GM12878 (cell line): ENCODE data around the gene ANO4. TPM values are rescaled to one million over a fixed set of nuclear protein-coding genes. Genes with fewer than 3 reads are reported as not detected.

Experiments
- ATAC-seq: fragments of 200-7000 bp; cut with Tn5 transposase; 3 replicates; pipeline ENCODE4 v1.9.1; 2020; ENCODE audit warnings: mild to moderate bottlenecking, moderate library complexity
- BruUV-seq: library from RNA; stranded (reverse); fragments of 400-500 nt; replicated peaks from 2 replicates; lab custom pipeline; 2021; lab: Mats Ljungman, UMichigan
- CTCF ChIA-PET: fragments of 300-600 bp; sonication (Branson Sonifier 250); formaldehyde crosslinking; extraction: SDS; loops from one replicate; lab custom pipeline; 2021; ENCODE audit warnings: inconsistent platforms; lab: Yijun Ruan, JAX
- POLR2A ChIA-PET: fragments of 350-600 bp; formaldehyde crosslinking; extraction: SDS; loops from one replicate; lab custom pipeline; 2021; ENCODE audit warnings: inconsistent platforms; lab: Charles Lee
- RAD21 ChIA-PET: fragments of 300-600 bp; sonication (Branson Sonifier 250); formaldehyde crosslinking; loops from one replicate; lab custom pipeline; 2023; ENCODE audit warnings: antibody characterized with exemption; ENCODE audit not compliant: unreplicated experiment; lab: Charles Lee
- SMC1A ChIA-PET: fragments of 300-600 bp; sonication (Branson Sonifier 250); formaldehyde crosslinking; loops from one replicate; lab custom pipeline; 2023; ENCODE audit not compliant: unreplicated experiment, uncharacterized antibody; lab: Charles Lee
- DNase-seq: peaks from one replicate; pipeline ENCODE4 v3.0.0-alpha.2; 2011; ENCODE audit warnings: low read depth, low spot score
- FAIRE-seq: peaks from 3 replicates; lab custom pipeline; 2011; peaks lifted over from hg19 to GRCh38; lab: Jason Lieb, UNC
- H2AFZ ChIP-seq: 2 replicates; pipeline ENCODE4 v1.6.0; 2011; ENCODE audit warnings: low read depth, low read length, control low read depth; ENCODE audit not compliant: control insufficient read depth
- H3K27ac ChIP-seq: 2 replicates; pipeline ENCODE4 v1.5.1; 2011; ENCODE audit warnings: control low read depth; ENCODE audit not compliant: control insufficient read depth, insufficient read depth
- H3K27me3 ChIP-seq, 2 experiments: replicated peaks in 1 of 2; 2 replicates each; pipeline versions ENCODE4 v1.6.0 to v1.6.1; 2011; ENCODE audit warnings: low read length in 1 of 2; ENCODE audit not compliant: control insufficient read depth in 2 of 2, insufficient read depth in 2 of 2
- H3K36me3 ChIP-seq, 2 experiments: 2 replicates each; pipeline ENCODE4 v1.5.1; 2011; ENCODE audit warnings: low read length in 1 of 2; ENCODE audit not compliant: control insufficient read depth in 2 of 2, insufficient read depth in 2 of 2
- H3K4me1 ChIP-seq: 2 replicates; pipeline ENCODE4 v1.6.1; 2011; ENCODE audit warnings: mild to moderate bottlenecking, low read length, moderate library complexity, mixed read lengths; ENCODE audit not compliant: control insufficient read depth, insufficient read depth
- H3K4me2 ChIP-seq: 2 replicates; pipeline ENCODE4 v1.6.0; 2011; ENCODE audit warnings: control low read depth; ENCODE audit not compliant: control insufficient read depth, insufficient read depth
- H3K4me3 ChIP-seq: fragments of 200-600 bp; sonication (generic); 2 replicates; pipeline ENCODE4 v1.5.1; 2016
- H3K79me2 ChIP-seq: 2 replicates; pipeline ENCODE4 v1.6.0; 2011; ENCODE audit warnings: low read length; ENCODE audit not compliant: control insufficient read depth, insufficient read depth
- H3K9ac ChIP-seq: 2 replicates; pipeline ENCODE4 v1.8.0; 2011; ENCODE audit warnings: low read length, control low read depth, mixed read lengths; ENCODE audit not compliant: control insufficient read depth, insufficient read depth
- H3K9me3 ChIP-seq: replicated peaks from 3 replicates; pipeline ENCODE4 v1.5.1; 2011; ENCODE audit warnings: mild to moderate bottlenecking, low read length; ENCODE audit not compliant: control insufficient read depth, insufficient read depth
- H4K20me1 ChIP-seq: 2 replicates; pipeline ENCODE4 v1.6.0; 2011; ENCODE audit not compliant: control insufficient read depth, insufficient read depth
- BMI1 ChIP-seq: fragments of 450-650 bp; IDR thresholded peaks from 2 replicates; pipeline ENCODE4 v1.6.1; 2016; ENCODE audit warnings: mild to moderate bottlenecking, moderate library complexity, borderline replicate concordance
- HCFC1 ChIP-seq: fragments of 150-350 bp; IDR thresholded peaks from 2 replicates; pipeline ENCODE4 v1.6.1; 2014; ENCODE audit warnings: low read length
- IKZF1 ChIP-seq: fragments of 450-650 bp; conservative IDR thresholded peaks from 2 replicates; pipeline ENCODE4 v1.6.1; 2017; ENCODE audit warnings: antibody characterized with exemption, mild to moderate bottlenecking
- NBN ChIP-seq: fragments of 450-650 bp; IDR thresholded peaks from 2 replicates; pipeline ENCODE4 v1.6.1; 2016
- NFXL1 ChIP-seq: fragments of 450-650 bp; IDR thresholded peaks from 2 replicates; pipeline ENCODE4 v1.6.1; 2017; ENCODE audit warnings: antibody characterized with exemption, mild to moderate bottlenecking, borderline replicate concordance
- TAF1 ChIP-seq: IDR thresholded peaks from 2 replicates; pipeline ENCODE4 v1.6.1; 2011; ENCODE audit warnings: mild to moderate bottlenecking, low read depth, low read length, borderline replicate concordance
- ZNF384 ChIP-seq: IDR thresholded peaks from 2 replicates; pipeline ENCODE4 v1.6.1; 2012; ENCODE audit warnings: low read depth, mild to moderate bottlenecking, low read length, improper control_type of control experiment, borderline replicate concordance
- WGBS: methylation state at CpG from one replicate; pipeline ENCODE4 v1.1.6; 2016; ENCODE audit warnings: low lambda C conversion rate; ENCODE audit not compliant: insufficient replicate concordance, insufficient coverage; ENCODE audit errors: missing lambda C conversion rate; 5-methylcytosine and 5-hydroxymethylcytosine counted together
- in situ Hi-C: fragments of 300-500 bp; cut with MboI; formaldehyde crosslinking; loops from 9 replicates; pipeline ENCODE4 v1.14.3; 2018; ENCODE audit warnings: mixed read lengths
- intact Hi-C: fragments of 100-400 bp; cut with micrococcal nuclease; formaldehyde crosslinking; loops from one replicate; pipeline ENCODE4 v1.14.2; 2022; ENCODE audit not compliant: unreplicated experiment
- polyA plus RNA-seq, 11 experiments: library from polyadenylated mRNA; depleted of rRNA in 4 of 11; unstranded in 6 of 11; stranded (reverse) in 5 of 11; fragments of >200 nt; fragmentation: Nextera tagmentation in 4 of 11; fragmentation: Illumina TruSeq in 1 of 11; extraction: Ambion mirVana in 4 of 11; extraction: Trizol in 1 of 11; gene quantifications; 1 replicate in 1 of 11; 2 replicates in 10 of 11; pipeline versions ENCODE4 v1.2.1 to v1.2.3, GENCODE V29; 2011 to 2016; ENCODE audit warnings: inconsistent platforms in 2 of 11, missing spikeins in 2 of 11, low read depth in 1 of 11
- total RNA-seq, 4 experiments: library from RNA; depleted of rRNA in 3 of 4; stranded (reverse); fragments of >200 nt in 3 of 4; fragmentation: Illumina TruSeq in 1 of 4; extraction: Trizol in 1 of 4; gene quantifications; 2 replicates each; pipeline versions ENCODE4 v1.2.1 to v1.2.3, GENCODE V29; 2013 to 2021
- TF ChIP-seq, protein P1 (sequence below): fragments of 450-650 bp; IDR thresholded peaks from 2 replicates; pipeline ENCODE4 v1.6.1; 2016; ENCODE audit warnings: mild to moderate bottlenecking, moderate library complexity, borderline replicate concordance
- TF ChIP-seq, protein P2 (sequence below): fragments of 150-350 bp; IDR thresholded peaks from 2 replicates; pipeline ENCODE4 v1.6.1; 2014; ENCODE audit warnings: mild to moderate bottlenecking, low read depth, low read length
- TF ChIP-seq, protein P3 (sequence below), 3 experiments: IDR thresholded peaks in 2 of 3; conservative IDR thresholded peaks in 1 of 3; 2 replicates each; pipeline ENCODE4 v1.5.1; 2011; ENCODE audit warnings: low read depth in 3 of 3, low read length in 3 of 3, mild to moderate bottlenecking in 3 of 3, control low read depth in 2 of 3, moderate library complexity in 2 of 3, inconsistent platforms in 1 of 3, mixed read lengths in 1 of 3; ENCODE audit not compliant: control insufficient read depth in 2 of 3, insufficient read depth in 1 of 3; ENCODE audit errors: extremely low read depth in 1 of 3
- TF ChIP-seq, protein P4 (sequence below): fragments of 450-650 bp; conservative IDR thresholded peaks from 2 replicates; pipeline ENCODE4 v1.6.1; 2017; ENCODE audit warnings: mild to moderate bottlenecking, moderate library complexity

ANO4 gene
- total and polyA plus RNA-seq, 10 of the 15 experiments (the other 5 are each of a cell fraction or from before 2014, with no cell fraction given), result not detected

DNA sequence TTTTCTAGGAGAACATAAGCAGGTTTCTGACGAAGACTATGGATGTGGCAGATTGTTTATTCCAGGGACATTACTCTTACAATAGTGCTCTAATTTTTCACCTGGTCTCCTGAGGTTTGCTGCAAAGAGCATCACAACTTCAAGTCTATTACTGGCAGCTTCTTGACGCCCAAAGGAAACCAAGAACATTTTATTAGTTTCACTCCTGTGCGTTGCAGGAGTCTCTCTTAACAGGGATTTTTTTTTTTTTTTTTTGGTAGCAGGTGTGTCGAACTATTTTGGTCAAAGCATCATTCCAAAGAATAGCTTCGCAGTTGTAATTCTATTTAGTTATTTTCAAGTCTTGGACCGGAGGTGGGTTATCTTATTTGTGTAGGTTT is 1.2 kb downstream of the ANO4 start (continued):
- TF ChIP-seq, protein P1, sequence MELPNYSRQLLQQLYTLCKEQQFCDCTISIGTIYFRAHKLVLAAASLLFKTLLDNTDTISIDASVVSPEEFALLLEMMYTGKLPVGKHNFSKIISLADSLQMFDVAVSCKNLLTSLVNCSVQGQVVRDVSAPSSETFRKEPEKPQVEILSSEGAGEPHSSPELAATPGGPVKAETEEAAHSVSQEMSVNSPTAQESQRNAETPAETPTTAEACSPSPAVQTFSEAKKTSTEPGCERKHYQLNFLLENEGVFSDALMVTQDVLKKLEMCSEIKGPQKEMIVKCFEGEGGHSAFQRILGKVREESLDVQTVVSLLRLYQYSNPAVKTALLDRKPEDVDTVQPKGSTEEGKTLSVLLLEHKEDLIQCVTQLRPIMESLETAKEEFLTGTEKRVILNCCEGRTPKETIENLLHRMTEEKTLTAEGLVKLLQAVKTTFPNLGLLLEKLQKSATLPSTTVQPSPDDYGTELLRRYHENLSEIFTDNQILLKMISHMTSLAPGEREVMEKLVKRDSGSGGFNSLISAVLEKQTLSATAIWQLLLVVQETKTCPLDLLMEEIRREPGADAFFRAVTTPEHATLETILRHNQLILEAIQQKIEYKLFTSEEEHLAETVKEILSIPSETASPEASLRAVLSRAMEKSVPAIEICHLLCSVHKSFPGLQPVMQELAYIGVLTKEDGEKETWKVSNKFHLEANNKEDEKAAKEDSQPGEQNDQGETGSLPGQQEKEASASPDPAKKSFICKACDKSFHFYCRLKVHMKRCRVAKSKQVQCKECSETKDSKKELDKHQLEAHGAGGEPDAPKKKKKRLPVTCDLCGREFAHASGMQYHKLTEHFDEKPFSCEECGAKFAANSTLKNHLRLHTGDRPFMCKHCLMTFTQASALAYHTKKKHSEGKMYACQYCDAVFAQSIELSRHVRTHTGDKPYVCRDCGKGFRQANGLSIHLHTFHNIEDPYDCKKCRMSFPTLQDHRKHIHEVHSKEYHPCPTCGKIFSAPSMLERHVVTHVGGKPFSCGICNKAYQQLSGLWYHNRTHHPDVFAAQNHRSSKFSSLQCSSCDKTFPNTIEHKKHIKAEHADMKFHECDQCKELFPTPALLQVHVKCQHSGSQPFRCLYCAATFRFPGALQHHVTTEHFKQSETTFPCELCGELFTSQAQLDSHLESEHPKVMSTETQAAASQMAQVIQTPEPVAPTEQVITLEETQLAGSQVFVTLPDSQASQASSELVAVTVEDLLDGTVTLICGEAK, result no peak
- TF ChIP-seq IKZF1 (no peak), NFXL1 (no peak), NBN (no peak), BMI1 (no peak), HCFC1 (no peak), ZNF384 (no peak), TAF1 (no peak)
- TF ChIP-seq, protein P2, sequence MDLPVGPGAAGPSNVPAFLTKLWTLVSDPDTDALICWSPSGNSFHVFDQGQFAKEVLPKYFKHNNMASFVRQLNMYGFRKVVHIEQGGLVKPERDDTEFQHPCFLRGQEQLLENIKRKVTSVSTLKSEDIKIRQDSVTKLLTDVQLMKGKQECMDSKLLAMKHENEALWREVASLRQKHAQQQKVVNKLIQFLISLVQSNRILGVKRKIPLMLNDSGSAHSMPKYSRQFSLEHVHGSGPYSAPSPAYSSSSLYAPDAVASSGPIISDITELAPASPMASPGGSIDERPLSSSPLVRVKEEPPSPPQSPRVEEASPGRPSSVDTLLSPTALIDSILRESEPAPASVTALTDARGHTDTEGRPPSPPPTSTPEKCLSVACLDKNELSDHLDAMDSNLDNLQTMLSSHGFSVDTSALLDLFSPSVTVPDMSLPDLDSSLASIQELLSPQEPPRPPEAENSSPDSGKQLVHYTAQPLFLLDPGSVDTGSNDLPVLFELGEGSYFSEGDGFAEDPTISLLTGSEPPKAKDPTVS, result no peak
- TF ChIP-seq, all 136 proteins: peak for 0

DNA sequence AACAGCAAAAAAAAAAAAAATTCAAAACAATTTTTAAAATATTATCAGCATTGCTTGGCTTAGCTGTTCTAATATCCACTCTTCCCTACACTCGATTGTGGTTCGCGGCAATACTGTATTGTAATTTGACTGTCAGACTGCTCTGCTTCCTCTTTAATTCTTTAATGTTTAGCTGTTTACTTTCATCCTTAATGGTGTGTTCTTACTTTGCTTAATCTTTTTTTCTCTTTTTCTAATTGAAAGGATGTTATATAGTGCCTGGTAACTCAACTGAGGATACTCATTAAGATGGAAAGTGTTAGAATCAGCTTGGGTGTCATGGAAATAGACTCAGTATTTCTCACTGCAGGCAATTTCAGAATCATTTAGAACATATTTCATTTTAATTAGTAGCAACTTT is 2.0 kb downstream of the ANO4 start:
- FAIRE-seq (no peak), DNase-seq (no peak), ATAC-seq (no peak)
- H3K36me3 ChIP-seq, result no peaks in the 10 kb centered on the region
- H3K9ac ChIP-seq, result no peak overlapping the region
- H3K27ac ChIP-seq, result no peak overlapping the region
- 89% methylated on average over 3 of the region's 3 CpGs for WGBS
- intact Hi-C loops (no loop called here), in situ Hi-C loops (no loop called here)
- no peaks in the 10 kb centered on the region for H3K79me2 ChIP-seq
- ChIA-PET SMC1A (no interaction called here), RAD21 (no interaction called here), POLR2A (no interaction called here), CTCF (no interaction called here)
- peaks cover 2 to 11% of the 10 kb centered on the region in 2 experiments; a peak in 3 of 4 replicates for H3K27me3 ChIP-seq
- H4K20me1 ChIP-seq, result no peaks in the 10 kb centered on the region
- no peaks in the 10 kb centered on the region for H3K9me3 ChIP-seq
- no peak overlapping the region for H2AFZ ChIP-seq
- no peaks in the 10 kb centered on the region for H3K4me1 ChIP-seq
- BruUV-seq, result no TSS peak
- no peak overlapping the region for H3K4me2 ChIP-seq
- no peak overlapping the region for H3K4me3 ChIP-seq
- TF ChIP-seq, protein P3, sequence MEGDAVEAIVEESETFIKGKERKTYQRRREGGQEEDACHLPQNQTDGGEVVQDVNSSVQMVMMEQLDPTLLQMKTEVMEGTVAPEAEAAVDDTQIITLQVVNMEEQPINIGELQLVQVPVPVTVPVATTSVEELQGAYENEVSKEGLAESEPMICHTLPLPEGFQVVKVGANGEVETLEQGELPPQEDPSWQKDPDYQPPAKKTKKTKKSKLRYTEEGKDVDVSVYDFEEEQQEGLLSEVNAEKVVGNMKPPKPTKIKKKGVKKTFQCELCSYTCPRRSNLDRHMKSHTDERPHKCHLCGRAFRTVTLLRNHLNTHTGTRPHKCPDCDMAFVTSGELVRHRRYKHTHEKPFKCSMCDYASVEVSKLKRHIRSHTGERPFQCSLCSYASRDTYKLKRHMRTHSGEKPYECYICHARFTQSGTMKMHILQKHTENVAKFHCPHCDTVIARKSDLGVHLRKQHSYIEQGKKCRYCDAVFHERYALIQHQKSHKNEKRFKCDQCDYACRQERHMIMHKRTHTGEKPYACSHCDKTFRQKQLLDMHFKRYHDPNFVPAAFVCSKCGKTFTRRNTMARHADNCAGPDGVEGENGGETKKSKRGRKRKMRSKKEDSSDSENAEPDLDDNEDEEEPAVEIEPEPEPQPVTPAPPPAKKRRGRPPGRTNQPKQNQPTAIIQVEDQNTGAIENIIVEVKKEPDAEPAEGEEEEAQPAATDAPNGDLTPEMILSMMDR (IDR thresholded peaks at IDR 0.05 in 2 of 3, conservative IDR thresholded peaks at IDR 0.05 in 1 of 3; ENCODE audit: control insufficient read depth in 2 of 3, extremely low read depth in 1 of 3, insufficient read depth in 1 of 3, low read depth in 3 of 3, low read length in 3 of 3), result no peak
- TF ChIP-seq, protein P4, sequence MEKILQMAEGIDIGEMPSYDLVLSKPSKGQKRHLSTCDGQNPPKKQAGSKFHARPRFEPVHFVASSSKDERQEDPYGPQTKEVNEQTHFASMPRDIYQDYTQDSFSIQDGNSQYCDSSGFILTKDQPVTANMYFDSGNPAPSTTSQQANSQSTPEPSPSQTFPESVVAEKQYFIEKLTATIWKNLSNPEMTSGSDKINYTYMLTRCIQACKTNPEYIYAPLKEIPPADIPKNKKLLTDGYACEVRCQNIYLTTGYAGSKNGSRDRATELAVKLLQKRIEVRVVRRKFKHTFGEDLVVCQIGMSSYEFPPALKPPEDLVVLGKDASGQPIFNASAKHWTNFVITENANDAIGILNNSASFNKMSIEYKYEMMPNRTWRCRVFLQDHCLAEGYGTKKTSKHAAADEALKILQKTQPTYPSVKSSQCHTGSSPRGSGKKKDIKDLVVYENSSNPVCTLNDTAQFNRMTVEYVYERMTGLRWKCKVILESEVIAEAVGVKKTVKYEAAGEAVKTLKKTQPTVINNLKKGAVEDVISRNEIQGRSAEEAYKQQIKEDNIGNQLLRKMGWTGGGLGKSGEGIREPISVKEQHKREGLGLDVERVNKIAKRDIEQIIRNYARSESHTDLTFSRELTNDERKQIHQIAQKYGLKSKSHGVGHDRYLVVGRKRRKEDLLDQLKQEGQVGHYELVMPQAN, result no peak
